Melanocyte of skin (primary cell): ENCODE measurements around the gene EPO. TPM values are rescaled to one million over a fixed set of nuclear protein-coding genes. Genes with fewer than 3 reads are reported as not detected.

ENCODE experiments used
- total RNA-seq, 2 donors: library from RNA; depleted of rRNA; stranded (reverse); fragments of >200 nt; gene quantifications; 2 replicates each; pipeline ENCODE4 v1.2.3, GENCODE V29; 2012

Gene EPO
- not detected for total RNA-seq

DNA sequence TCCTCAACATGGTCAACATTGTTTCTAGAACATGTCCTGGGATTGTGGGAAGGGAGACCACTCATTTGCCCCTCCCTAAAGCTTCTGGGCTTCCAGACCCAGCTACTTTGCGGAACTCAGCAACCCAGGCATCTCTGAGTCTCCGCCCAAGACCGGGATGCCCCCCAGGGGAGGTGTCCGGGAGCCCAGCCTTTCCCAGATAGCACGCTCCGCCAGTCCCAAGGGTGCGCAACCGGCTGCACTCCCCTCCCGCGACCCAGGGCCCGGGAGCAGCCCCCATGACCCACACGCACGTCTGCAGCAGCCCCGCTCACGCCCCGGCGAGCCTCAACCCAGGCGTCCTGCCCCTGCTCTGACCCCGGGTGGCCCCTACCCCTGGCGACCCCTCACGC is at the start of gene EPO:
Gene EPO (plus strand): TSS at position 190 of the 392 bp plus-strand sequence. CDS start 513 bp downstream, outside the sequence.

DNA sequence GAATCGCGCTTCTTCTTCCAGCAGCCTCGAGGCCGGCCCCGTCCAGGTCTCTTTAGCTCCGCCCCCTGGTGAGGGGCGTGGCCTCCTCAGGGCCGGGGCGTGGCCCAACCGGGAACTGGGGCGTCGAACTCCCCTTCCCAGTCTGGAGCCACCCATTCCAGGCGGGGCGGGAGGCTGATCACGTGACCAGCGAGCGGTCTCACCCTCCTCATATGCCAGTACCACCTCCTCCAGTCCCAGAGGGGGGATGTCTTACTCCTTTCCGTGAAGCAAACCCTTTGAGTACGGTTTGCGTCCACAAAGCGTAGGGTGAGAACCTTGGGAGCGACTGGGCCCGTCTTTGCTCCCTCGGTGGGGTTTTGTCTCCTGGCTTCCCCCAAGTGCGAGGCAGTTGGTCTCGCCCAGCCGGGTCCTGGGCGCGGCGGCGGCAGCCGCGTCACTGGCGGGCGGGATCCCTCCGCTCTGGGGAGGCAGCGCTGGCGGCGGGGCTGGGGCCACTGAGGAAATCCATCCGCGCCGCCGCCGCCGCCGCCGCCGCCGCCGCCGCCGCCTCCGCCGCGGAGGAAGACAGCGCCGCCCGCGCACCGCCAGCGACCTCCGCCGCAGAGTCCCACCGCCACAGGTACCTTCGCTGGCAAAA is 46.8 kb upstream of the EPO start, which contains the start of gene GNB2:
Gene GNB2 (plus strand): TSS at position 439 of the 640 bp plus-strand sequence. CDS start 2,526 bp downstream, outside the sequence.

DNA sequence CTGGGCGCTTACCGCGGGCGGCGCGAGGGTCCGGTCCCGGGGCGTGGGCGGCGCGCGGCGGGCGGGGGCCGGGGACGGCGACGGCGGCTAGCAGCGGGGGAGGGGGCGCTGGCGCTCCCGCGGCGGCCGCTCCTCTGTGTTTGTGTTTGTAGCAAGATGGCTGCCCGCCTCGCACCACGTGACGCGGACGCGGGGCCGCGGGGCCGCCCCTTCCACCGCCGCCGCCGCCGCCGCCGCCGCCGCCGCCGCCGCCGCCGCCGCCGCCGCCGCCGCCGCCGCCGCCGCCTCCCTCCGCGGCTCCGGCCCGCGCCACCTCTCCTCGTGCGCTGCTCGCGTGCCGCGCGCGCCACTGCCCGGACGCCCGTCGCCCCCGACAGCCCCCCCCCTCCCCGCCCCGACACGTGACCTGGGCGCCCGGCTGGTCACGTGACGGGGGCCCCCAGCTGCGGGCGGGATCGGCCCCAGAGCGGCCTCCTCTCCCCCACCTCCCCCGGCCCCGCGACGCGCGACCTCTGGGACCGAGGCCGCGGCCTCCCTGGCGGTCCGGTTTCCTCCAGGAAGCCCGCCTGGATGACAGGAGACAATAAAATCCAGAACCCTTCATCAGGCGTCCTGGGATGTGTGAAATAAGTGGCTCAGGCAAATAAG is 26.0 kb upstream of the EPO start, which contains the start of gene GIGYF1:
Gene GIGYF1 (minus strand): TSS at position 153 of the 648 bp plus-strand sequence. CDS start 6,012 bp downstream, outside the sequence.

DNA sequence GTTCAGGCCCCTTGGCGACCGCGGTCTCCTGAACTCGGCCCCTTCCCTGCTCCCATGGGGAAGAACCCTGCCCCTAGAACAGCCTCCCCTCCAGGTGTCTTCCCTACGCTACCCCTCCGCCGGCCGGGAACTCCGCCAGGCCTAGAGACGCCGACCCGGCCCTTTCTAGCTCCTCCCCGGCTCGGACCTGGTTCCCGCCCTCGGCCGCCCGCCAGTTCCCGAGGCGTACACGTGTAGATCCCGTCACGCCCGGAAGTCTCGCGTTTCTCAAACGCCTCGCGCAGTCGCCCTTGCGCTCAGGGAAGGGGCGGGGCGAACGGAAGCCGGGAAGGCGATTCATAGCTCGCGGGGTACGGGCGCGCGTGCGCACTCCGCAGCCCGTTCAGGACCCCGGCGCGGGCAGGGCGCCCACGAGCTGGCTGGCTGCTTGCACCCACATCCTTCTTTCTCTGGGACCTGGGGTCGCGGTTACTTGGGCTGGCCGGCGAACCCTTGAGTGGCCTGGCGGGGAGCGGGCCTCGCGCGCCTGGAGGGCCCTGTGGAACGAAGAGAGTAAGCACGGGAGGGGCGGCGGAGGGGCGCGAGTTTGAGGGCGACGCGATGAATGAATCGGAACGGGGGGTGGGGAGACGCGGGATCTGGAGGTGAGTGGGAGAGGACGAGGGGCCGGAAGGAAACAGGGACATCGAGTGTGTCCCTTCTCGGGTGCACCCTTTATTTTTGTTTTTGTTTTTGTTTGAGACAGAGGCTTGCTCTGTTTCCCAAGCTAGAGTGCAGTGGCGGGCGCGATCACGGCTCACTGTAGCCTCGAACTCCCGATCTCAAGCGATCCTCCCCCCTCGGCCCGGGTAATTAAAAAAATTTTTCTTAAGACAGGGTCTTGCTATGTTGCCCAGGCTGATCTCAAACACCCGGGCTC is 14.3 kb upstream of the EPO start, which contains the start of gene POP7:
Gene POP7 (plus strand): TSS at position 369 of the 919 bp plus-strand sequence. CDS start 710 bp downstream, outside the sequence.

Other genes with a start within 250 kb of the EPO start
- gene TSC22D4, start 241.3 kb upstream of the EPO start, total RNA-seq, result 10 to 100 TPM; 38.0 to 46.1 TPM
- under 1 TPM; under 0.01 to 0.33 TPM for gene NYAP1, start 236.5 kb upstream of the EPO start, total RNA-seq
- gene AGFG2, start 181.3 kb upstream of the EPO start, total RNA-seq, result 10 to 100 TPM; 14.1 to 16.0 TPM
- gene SAP25, start 146.6 kb upstream of the EPO start, total RNA-seq, result not detected
- 10 to 100 TPM; 25.0 to 40.6 TPM for gene LRCH4, start 134.3 kb upstream of the EPO start, total RNA-seq
- gene FBXO24, start 134.1 kb upstream of the EPO start, total RNA-seq, result under 1 TPM; under 0.01 to 0.69 TPM
- 1 to 10 TPM in 1 of 2 donors, under 1 TPM in 1; 0.33 to 2.4 TPM for gene PCOLCE, start 118.1 kb upstream of the EPO start, total RNA-seq
- 1 to 10 TPM; 4.7 to 7.2 TPM for gene MOSPD3, start 107.9 kb upstream of the EPO start, total RNA-seq
- under 1 TPM; 0.34 to 1.00 TPM for gene TFR2, start 78.9 kb upstream of the EPO start, total RNA-seq
- gene ACTL6B, start 64.0 kb upstream of the EPO start, total RNA-seq, result not detected
- 100 to 1,000 TPM in 1 of 2 donors, 10 to 100 TPM in 1; 69.2 to 105 TPM for gene GNB2, start 46.7 kb upstream of the EPO start, total RNA-seq
- 10 to 100 TPM; 14.3 to 17.9 TPM for gene GIGYF1, start 26.2 kb upstream of the EPO start, total RNA-seq
- 10 to 100 TPM; 35.4 to 73.9 TPM for gene POP7, start 14.3 kb upstream of the EPO start, total RNA-seq
- not detected for gene ZAN, start 13.1 kb downstream of the EPO start, total RNA-seq
- gene EPHB4, start 107.1 kb downstream of the EPO start, total RNA-seq, result 10 to 100 TPM; 21.0 to 49.0 TPM
- 10 to 100 TPM; 15.5 to 20.0 TPM for gene SLC12A9, start 132.2 kb downstream of the EPO start, total RNA-seq
- gene TRIP6, start 146.9 kb downstream of the EPO start, total RNA-seq, result 100 to 1,000 TPM in 1 of 2 donors, 10 to 100 TPM in 1; 96.7 to 102 TPM
- 10 to 100 TPM; 35.8 to 52.0 TPM for gene SRRT, start 154.6 kb downstream of the EPO start, total RNA-seq
- gene UFSP1, start 169.2 kb downstream of the EPO start, total RNA-seq, result 1 to 10 TPM; 5.2 to 7.0 TPM
- under 1 TPM in 1 of 2 donors, not detected in 1; 0.34 TPM for gene ACHE, start 175.4 kb downstream of the EPO start, total RNA-seq
- gene MUC3A, start 229.1 kb downstream of the EPO start, total RNA-seq, result not detected
- under 1 TPM in 1 of 2 donors, not detected in 1; 0.69 TPM for gene MUC12, start 249.1 kb downstream of the EPO start, total RNA-seq